Neural cell (in vitro differentiated cells): ENCODE measurements around the gene YIF1B. TPM values are rescaled to one million over a fixed set of nuclear protein-coding genes. Genes with fewer than 3 reads are reported as not detected.

Experiments
- H2AFZ ChIP-seq: fragments of 200-600, 300-800 bp; sonication (generic), shearing (Covaris generic); 2 replicates; pipeline ENCODE4 v1.6.0; 2014; ENCODE audit warnings: low read depth, mild to moderate bottlenecking, antibody characterized with exemption, low read length, moderate library complexity
- H3F3A ChIP-seq: fragments of 200-600 bp; shearing (Covaris generic); 2 replicates; pipeline ENCODE4 v1.6.1; 2016; ENCODE audit warnings: mild to moderate bottlenecking, moderate library complexity, mixed read lengths, antibody characterized with exemption, low read length; ENCODE audit not compliant: insufficient read depth, poor library complexity, severe bottlenecking
- H3K27ac ChIP-seq: fragments of 200-600, 300-800 bp; sonication (generic), shearing (Covaris generic); 2 replicates; pipeline ENCODE4 v1.5.1; 2014; ENCODE audit warnings: mild to moderate bottlenecking, low read length, moderate library complexity
- H3K27me3 ChIP-seq: fragments of 300-800, 200-600 bp; sonication (generic), shearing (Covaris generic); 2 replicates; pipeline ENCODE4 v1.6.0; 2014; ENCODE audit warnings: mild to moderate bottlenecking, low read depth, low read length, moderate library complexity; ENCODE audit not compliant: insufficient read depth
- H3K36me3 ChIP-seq: fragments of 300-800, 200-600 bp; sonication (generic), shearing (Covaris generic); 2 replicates; pipeline ENCODE4 v1.5.1; 2014; ENCODE audit warnings: mild to moderate bottlenecking, antibody characterized with exemption, low read length, moderate library complexity; ENCODE audit not compliant: insufficient read depth
- H3K4me2 ChIP-seq: fragments of 300-800, 200-600 bp; sonication (generic), shearing (Covaris generic); 2 replicates; pipeline ENCODE4 v1.6.0; 2014; ENCODE audit warnings: mild to moderate bottlenecking, low read length
- H3K4me3 ChIP-seq: fragments of 300-800, 200-600 bp; sonication (generic), shearing (Covaris generic); 2 replicates; pipeline ENCODE4 v1.5.1; 2014; ENCODE audit warnings: mild to moderate bottlenecking, low read length, moderate library complexity
- H3K79me2 ChIP-seq: fragments of 200-600 bp; shearing (Covaris generic); replicated peaks from 2 replicates; pipeline ENCODE4 v1.6.0; 2014; ENCODE audit warnings: mild to moderate bottlenecking, low read length, moderate library complexity; ENCODE audit not compliant: insufficient read depth
- H3K9ac ChIP-seq: fragments of 300-800, 200-600 bp; sonication (generic), shearing (Covaris generic); 2 replicates; pipeline ENCODE4 v1.6.1; 2016; ENCODE audit warnings: mild to moderate bottlenecking, low read length, mixed read lengths
- H3K9me2 ChIP-seq: fragments of 200-600 bp; shearing (Covaris generic); 2 replicates; pipeline ENCODE4 v1.6.1; 2016; ENCODE audit warnings: mild to moderate bottlenecking, low read length, mixed read lengths; ENCODE audit not compliant: insufficient read depth
- H3K9me3 ChIP-seq: fragments of 200-600, 300-800 bp; sonication (generic), shearing (Covaris generic); 2 replicates; pipeline ENCODE4 v1.6.1; 2016; ENCODE audit warnings: mild to moderate bottlenecking, mixed run types, low read length, moderate library complexity, mixed read lengths
- H4K20me1 ChIP-seq: fragments of 200-600 bp; shearing (Covaris generic); 2 replicates; pipeline ENCODE4 v1.6.1; 2016; ENCODE audit warnings: mild to moderate bottlenecking, mixed run types; ENCODE audit not compliant: insufficient read depth
- EP300 ChIP-seq: fragments of 450-650 bp; conservative IDR thresholded peaks from 2 replicates; pipeline ENCODE4 v1.6.1; 2014; ENCODE audit warnings: antibody characterized with exemption, mild to moderate bottlenecking, moderate library complexity; ENCODE audit not compliant: poor library complexity, severe bottlenecking
- EZH2 ChIP-seq: fragments of 200-600, 300-800 bp; shearing (Covaris generic), sonication (generic); IDR thresholded peaks from 2 replicates; pipeline ENCODE4 v1.6.1; 2014; ENCODE audit warnings: antibody characterized with exemption, low read length, borderline replicate concordance, mild to moderate bottlenecking; ENCODE audit not compliant: insufficient read depth, poor library complexity, severe bottlenecking
- MXI1 ChIP-seq: fragments of 450-650 bp; conservative IDR thresholded peaks from 2 replicates; pipeline ENCODE4 v1.6.1; 2014; ENCODE audit warnings: antibody characterized with exemption, mild to moderate bottlenecking; ENCODE audit not compliant: poor library complexity, severe bottlenecking
- POLR2AphosphoS5 ChIP-seq: IDR thresholded peaks from 2 replicates; pipeline ENCODE4 v1.6.1; 2012
- RAD21 ChIP-seq: fragments of 450-650 bp; conservative IDR thresholded peaks from 2 replicates; pipeline ENCODE4 v1.6.1; 2014; ENCODE audit warnings: antibody characterized with exemption, mild to moderate bottlenecking, moderate library complexity
- SMC3 ChIP-seq: fragments of 450-650 bp; conservative IDR thresholded peaks from 2 replicates; pipeline ENCODE4 v1.6.1; 2014; ENCODE audit warnings: antibody characterized with exemption, mild to moderate bottlenecking, moderate library complexity; ENCODE audit not compliant: poor library complexity
- TAF1 ChIP-seq: IDR thresholded peaks from 2 replicates; pipeline ENCODE4 v1.6.1; 2012; ENCODE audit warnings: low read depth
- polyA plus RNA-seq: library from polyadenylated mRNA; depleted of rRNA; stranded (reverse); fragments of >200 nt; gene quantifications from 2 replicates; pipeline ENCODE4 v1.2.3, GENCODE V29; 2014
- TF ChIP-seq, protein P1 (sequence below): IDR thresholded peaks from 2 replicates; pipeline ENCODE4 v1.6.1; 2012; ENCODE audit warnings: borderline replicate concordance
- TF ChIP-seq, protein P2 (sequence below): fragments of 450-650 bp; IDR thresholded peaks from 2 replicates; pipeline ENCODE4 v1.5.1; 2014; ENCODE audit warnings: antibody characterized with exemption, mild to moderate bottlenecking, moderate library complexity; ENCODE audit not compliant: poor library complexity, severe bottlenecking

YIF1B gene
- polyA plus RNA-seq, 1 donor from 2014 or later = 84.0 TPM

DNA sequence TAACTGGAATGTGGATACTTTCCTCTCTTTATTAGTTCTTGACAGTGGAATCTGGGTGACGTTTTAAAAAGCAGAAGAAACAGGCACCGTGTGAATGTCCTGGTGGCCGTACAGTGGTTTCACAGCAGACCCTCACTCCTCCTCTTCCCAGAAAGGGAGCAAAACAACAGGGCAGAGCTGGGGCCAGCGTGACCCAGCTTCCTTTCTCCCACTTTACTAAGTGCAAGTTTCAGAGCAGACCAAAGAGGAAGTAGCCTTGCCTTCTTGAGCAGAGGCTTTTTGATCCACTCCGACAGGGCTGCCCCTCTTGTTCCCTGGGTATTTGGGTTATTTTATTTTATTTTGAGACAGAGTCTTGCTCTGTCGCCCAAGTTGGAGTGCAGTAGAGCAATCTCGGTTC lies 31.3 kb downstream of the YIF1B start:
- no peaks in the 10 kb centered on the region for H3K9me3 ChIP-seq
- H3K9me2 ChIP-seq = no peaks in the 10 kb centered on the region
- H3F3A ChIP-seq = no peaks in the 10 kb centered on the region
- H2AFZ ChIP-seq = no peak overlapping the region
- no peak overlapping the region for H3K9ac ChIP-seq
- H4K20me1 ChIP-seq = no peaks in the 10 kb centered on the region
- TF ChIP-seq, protein P1, sequence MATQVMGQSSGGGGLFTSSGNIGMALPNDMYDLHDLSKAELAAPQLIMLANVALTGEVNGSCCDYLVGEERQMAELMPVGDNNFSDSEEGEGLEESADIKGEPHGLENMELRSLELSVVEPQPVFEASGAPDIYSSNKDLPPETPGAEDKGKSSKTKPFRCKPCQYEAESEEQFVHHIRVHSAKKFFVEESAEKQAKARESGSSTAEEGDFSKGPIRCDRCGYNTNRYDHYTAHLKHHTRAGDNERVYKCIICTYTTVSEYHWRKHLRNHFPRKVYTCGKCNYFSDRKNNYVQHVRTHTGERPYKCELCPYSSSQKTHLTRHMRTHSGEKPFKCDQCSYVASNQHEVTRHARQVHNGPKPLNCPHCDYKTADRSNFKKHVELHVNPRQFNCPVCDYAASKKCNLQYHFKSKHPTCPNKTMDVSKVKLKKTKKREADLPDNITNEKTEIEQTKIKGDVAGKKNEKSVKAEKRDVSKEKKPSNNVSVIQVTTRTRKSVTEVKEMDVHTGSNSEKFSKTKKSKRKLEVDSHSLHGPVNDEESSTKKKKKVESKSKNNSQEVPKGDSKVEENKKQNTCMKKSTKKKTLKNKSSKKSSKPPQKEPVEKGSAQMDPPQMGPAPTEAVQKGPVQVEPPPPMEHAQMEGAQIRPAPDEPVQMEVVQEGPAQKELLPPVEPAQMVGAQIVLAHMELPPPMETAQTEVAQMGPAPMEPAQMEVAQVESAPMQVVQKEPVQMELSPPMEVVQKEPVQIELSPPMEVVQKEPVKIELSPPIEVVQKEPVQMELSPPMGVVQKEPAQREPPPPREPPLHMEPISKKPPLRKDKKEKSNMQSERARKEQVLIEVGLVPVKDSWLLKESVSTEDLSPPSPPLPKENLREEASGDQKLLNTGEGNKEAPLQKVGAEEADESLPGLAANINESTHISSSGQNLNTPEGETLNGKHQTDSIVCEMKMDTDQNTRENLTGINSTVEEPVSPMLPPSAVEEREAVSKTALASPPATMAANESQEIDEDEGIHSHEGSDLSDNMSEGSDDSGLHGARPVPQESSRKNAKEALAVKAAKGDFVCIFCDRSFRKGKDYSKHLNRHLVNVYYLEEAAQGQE = no peak
- TF ChIP-seq SMC3 (no peak), EZH2 (no peak)
- TF ChIP-seq, protein P2, sequence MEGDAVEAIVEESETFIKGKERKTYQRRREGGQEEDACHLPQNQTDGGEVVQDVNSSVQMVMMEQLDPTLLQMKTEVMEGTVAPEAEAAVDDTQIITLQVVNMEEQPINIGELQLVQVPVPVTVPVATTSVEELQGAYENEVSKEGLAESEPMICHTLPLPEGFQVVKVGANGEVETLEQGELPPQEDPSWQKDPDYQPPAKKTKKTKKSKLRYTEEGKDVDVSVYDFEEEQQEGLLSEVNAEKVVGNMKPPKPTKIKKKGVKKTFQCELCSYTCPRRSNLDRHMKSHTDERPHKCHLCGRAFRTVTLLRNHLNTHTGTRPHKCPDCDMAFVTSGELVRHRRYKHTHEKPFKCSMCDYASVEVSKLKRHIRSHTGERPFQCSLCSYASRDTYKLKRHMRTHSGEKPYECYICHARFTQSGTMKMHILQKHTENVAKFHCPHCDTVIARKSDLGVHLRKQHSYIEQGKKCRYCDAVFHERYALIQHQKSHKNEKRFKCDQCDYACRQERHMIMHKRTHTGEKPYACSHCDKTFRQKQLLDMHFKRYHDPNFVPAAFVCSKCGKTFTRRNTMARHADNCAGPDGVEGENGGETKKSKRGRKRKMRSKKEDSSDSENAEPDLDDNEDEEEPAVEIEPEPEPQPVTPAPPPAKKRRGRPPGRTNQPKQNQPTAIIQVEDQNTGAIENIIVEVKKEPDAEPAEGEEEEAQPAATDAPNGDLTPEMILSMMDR = no peak
- H3K36me3 ChIP-seq = no peaks in the 10 kb centered on the region
- H3K4me3 ChIP-seq = no peak overlapping the region
- no peak overlapping the region for H3K27ac ChIP-seq
- no peaks in the 10 kb centered on the region for H3K27me3 ChIP-seq
- no peak overlapping the region for H3K4me2 ChIP-seq
- H3K79me2 ChIP-seq = no peaks in the 10 kb centered on the region

- Histone ChIP-seq H4K20me1 (no peaks in the 10 kb centered on the region), H3K27me3 (no peaks in the 10 kb centered on the region), H3K9me2 (no peaks in the 10 kb centered on the region), H3K36me3 (no peaks in the 10 kb centered on the region), H3K4me3 (no peak overlapping the region), H2AFZ (no peak overlapping the region), H3F3A (no peaks in the 10 kb centered on the region), H3K9ac (no peak overlapping the region), H3K27ac (no peak overlapping the region), H3K9me3 (no peaks in the 10 kb centered on the region), H3K79me2 (no peaks in the 10 kb centered on the region), H3K4me2 (no peak overlapping the region)
- TF ChIP-seq, protein P2 = no peak
- TF ChIP-seq SMC3 = no peak
- TF ChIP-seq TAF1 = no peak
- no peak for TF ChIP-seq POLR2AphosphoS5
- TF ChIP-seq MXI1 = no peak
- TF ChIP-seq EP300 = no peak
- TF ChIP-seq RAD21 = no peak
- no peak for TF ChIP-seq EZH2
- TF ChIP-seq, protein P1 = no peak
Observed at GRCh38 chr19:38283271-38283670, 32.5 kb downstream of the YIF1B start.
